NCI-H128 (cell line): ENCODE measurements around the gene C17orf107.

Experiments
- DNase-seq: peaks from one replicate; lab custom pipeline; 2025; ENCODE audit not compliant: unreplicated experiment; lab: John Stamatoyannopoulos, UW

The C17orf107 gene

GRCh38 chr17:4872786-4873185 is 26.6 kb upstream of the C17orf107 start:
- DNase-seq, result no peak

- no peak for DNase-seq
Measured at GRCh38 chr17:4877089-4877488, 22.2 kb upstream of the C17orf107 start.

DNA sequence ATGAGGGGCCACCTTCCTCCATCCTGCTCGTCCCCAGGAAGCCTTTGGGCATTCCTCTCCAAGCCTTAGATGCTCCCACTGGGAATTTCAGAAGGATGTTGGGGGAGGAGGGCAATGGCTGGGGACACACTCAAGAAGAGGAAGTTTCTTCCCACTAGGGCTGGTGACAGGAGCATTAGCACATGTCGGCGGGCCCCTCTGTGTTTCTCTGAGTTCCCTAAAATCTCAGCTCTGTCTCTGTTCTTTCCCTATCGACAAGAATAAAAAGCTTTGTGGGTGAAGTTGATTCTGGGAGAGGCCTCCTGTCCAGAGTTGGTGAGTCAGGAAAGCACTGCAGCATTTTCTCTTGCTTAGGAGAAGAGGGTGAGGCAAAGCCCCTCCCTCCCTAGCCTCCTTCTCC is 19.7 kb upstream of the C17orf107 start:
- no peak for DNase-seq

- no peak for DNase-seq
Measured at GRCh38 chr17:4880857-4881256, 18.5 kb upstream of the C17orf107 start.

- peak; percentile 39 for DNase-seq
Measured at GRCh38 chr17:4881761-4882555, 17.4 kb upstream of the C17orf107 start.

GRCh38 chr17:4884489-4884888 is 14.8 kb upstream of the C17orf107 start:
- DNase-seq, result no peak

- DNase-seq, result no peak
Measured at GRCh38 chr17:4886830-4887229, 12.5 kb upstream of the C17orf107 start.

DNA sequence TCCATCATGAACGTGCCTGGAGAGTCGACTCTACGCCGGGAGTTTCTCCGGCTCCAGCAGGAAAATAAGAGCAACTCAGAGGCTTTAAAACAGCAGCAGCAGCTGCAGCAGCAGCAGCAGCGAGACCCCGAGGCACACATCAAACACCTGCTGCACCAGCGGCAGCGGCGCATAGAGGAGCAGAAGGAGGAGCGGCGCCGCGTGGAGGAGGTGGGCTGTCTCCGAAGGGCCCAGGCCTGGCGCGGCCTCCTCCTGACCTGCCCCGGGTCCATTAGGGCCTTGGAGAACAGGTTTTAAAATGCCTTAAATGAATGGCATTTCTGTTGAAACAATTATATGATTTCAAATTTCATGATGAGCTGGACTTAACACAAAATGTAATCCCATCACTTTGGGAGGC is 11.8 kb upstream of the C17orf107 start:
- no peak for DNase-seq

GRCh38 chr17:4891411-4892410 is 7.6 kb upstream of the C17orf107 start:
- DNase-seq, result no peak

DNA sequence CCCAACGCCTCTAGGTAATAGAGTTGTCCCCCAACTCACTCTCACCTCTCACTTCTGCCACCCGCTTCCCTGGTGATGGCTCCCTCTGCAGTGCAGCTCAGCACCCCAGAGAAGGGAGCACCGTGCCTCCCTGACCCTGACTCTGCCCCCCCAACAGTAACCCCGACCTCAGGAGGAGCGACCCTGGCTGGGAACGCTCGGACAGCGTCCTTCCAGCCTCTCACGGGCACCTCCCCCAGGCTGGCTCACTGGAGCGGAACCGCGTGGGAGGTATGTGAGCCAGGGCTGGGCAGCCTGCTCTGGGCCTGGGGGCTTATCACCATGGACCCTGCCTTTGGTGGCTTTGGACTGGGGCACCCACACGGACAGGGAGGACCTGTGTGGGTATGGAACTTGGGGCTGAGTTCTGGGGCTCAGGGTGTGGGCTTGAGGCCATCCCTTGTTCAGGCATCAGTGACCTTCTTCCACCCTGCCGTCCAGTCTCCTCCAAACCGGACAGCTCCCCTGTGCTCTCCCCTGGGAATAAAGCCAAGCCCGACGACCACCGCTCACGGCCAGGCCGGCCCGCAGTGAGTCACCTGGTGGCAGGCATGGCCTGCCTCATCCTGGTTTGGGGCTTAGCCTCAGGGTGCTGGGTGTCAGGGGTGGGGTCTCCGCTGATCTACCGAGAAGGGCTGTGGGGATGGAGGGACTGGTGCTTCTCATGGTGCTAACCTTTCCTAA is 6.7 kb upstream of the C17orf107 start:
- no peak for DNase-seq

DNA sequence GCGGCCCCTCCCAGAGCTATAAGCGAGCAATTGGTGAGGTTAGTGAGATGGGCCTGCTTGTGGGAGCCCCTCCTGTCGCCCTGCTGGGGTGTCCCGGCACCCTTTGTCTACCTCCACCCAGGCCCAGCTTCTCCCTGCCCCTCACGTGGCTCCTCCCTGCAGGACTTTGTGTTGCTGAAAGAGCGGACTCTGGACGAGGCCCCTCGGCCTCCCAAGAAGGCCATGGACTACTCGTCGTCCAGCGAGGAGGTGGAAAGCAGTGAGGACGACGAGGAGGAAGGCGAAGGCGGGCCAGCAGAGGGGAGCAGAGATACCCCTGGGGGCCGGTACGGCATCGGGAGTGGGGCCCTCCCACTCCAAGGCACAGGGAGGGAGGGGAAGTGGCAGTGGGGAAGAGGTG is 6.1 kb upstream of the C17orf107 start:
- DNase-seq, result no peak

DNA sequence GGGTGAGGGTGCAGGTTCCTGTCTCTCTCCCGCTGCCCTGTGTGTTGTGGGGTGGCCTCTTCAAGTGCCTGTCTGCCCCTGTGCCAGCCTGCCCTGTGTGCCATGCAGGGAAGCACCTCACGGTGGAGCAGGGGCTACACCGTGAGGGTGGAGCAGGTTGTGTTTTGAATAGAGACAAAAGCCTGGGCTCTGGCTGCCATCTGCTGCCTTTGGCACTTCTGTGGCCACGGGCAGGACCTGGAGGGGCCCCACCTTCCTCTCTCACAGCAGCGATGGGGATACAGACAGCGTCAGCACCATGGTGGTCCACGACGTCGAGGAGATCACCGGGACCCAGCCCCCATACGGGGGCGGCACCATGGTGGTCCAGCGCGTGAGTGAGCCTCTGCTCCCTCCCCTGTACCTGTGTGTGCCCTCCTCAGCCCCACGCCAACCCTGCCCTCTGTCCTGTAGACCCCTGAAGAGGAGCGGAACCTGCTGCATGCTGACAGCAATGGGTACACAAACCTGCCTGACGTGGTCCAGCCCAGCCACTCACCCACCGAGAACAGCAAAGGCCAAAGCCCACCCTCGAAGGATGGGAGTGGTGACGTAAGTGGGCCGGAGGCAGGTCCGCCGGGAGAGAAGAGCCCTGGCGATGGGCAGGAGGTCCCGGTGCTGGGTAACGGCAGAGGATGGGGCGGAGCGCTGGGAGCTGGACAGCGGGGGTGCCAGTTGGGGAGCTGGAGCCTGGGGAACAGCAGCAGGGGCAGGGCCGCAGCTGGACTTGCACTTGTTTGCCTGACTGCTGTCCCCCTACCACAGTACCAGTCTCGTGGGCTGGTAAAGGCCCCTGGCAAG is 5.4 kb upstream of the C17orf107 start:
- no peak for DNase-seq

DNA sequence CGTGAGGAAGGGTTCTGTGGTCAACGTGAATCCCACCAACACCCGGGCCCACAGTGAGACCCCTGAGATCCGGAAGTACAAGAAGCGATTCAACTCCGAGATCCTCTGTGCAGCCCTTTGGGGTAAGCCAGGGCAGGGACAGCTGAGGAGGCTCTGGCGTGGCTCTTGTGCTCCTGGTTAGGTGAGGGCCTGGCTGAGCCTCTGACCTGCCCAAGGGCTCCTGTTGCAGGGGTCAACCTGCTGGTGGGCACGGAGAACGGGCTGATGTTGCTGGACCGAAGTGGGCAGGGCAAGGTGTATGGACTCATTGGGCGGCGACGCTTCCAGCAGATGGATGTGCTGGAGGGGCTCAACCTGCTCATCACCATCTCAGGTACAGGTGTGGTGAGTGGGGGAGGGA is 4.2 kb upstream of the C17orf107 start:
- no peak for DNase-seq

- DNase-seq, result no peak
Measured at GRCh38 chr17:4895657-4896331, 3.5 kb upstream of the C17orf107 start.

DNA sequence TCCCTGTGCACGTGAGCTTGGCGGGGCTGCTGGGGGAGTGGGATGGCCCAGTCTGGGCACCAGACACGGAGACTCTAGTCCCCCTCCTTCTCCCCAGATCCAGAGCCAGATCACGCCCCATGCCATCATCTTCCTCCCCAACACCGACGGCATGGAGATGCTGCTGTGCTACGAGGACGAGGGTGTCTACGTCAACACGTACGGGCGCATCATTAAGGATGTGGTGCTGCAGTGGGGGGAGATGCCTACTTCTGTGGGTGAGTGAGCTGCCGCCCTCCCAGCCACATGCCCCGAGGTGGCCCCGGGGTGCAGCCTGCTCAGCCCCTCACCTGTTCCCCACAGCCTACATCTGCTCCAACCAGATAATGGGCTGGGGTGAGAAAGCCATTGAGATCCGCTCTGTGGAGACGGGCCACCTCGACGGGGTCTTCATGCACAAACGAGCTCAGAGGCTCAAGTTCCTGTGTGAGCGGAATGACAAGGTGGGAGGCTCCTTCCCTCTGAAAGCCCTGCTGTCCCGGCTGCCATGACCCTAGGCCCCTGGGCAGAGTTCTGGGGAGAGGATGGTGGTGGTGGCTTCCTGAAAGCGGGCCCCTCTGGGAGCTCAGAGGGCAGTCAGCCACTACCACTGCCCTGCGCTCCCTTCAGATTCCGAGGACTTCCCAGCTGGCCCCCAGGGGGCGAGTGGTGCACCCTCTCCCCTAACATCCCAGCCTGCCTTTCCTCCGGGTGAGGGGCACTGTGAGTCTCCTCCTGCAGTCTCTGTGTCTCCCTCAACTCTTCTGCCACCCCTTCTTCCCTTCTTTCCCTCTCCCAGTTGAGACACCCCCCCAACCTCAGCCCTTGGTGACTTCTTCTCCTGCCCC is 2.8 kb upstream of the C17orf107 start:
- DNase-seq, result no peak

GRCh38 chr17:4897198-4897687 is 2.1 kb upstream of the C17orf107 start:
- DNase-seq, result no peak

- DNase-seq, result no peak
Measured at GRCh38 chr17:4897785-4898184, 1.6 kb upstream of the C17orf107 start.

GRCh38 chr17:4898351-4898750 is 985 bp upstream of the C17orf107 start:
- DNase-seq, result no peak

DNA sequence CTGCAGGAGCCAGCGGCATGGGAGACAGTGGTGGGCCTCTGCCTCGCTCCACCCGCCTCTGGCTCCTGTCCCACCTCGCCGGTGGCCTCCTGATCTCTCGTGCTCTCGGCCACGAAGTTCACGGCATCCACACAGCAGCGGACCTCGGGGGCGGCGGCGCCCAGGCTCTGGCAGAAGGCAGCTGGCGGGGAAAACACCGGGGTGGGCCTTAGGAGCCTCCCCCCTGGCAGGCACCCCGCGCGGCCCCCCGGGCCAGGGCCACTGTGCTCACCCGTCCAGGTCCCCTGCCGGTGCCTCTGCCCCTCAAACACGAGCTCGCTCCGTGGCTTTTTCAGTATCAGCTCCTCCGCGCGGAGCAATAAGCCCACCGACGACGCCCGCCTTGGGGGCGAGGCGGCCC is 409 bp upstream of the C17orf107 start:
- no peak for DNase-seq
